Esophagus muscularis mucosa (tissue), 4 donors: ENCODE results near the gene GPATCH4.

Experiments
- CTCF ChIP-seq, 3 experiments: fragments of 200-600 bp in 2 of 3; fragments of 450-650 bp in 1 of 3; sonication (generic) in 2 of 3; IDR thresholded peaks; one replicate each; pipeline ENCODE4 v1.5.1; 2017 to 2019; ENCODE audit warnings: antibody characterized with exemption in 3 of 3, mild to moderate bottlenecking in 2 of 3, moderate library complexity in 1 of 3
- EP300 ChIP-seq: sonication (generic); formaldehyde crosslinking; IDR thresholded peaks from one replicate; pipeline ENCODE4 v1.6.1; 2017; ENCODE audit warnings: antibody characterized with exemption
- POLR2AphosphoS5 ChIP-seq, 2 donors: sonication (generic); formaldehyde crosslinking; IDR thresholded peaks; one replicate each; pipeline ENCODE4 v1.6.1; 2017; ENCODE audit warnings: antibody characterized with exemption in 2 of 2

GRCh38 chr1:156643778-156644092, 42.5 kb upstream of the GPATCH4 start:
- TF ChIP-seq POLR2AphosphoS5 (IDR thresholded peaks at IDR 0.05) (no peak), CTCF (IDR thresholded peaks at IDR 0.05) (no peak), EP300 (no peak)
